Measurements from ENCODE around the gene OSBPL7.

The OSBPL7 gene

GRCh38 chr17:47760409-47761140 lies 61.0 kb downstream of the OSBPL7 start:
- no peak for DNase-seq

GRCh38 chr17:47757386-47757785 lies 64.2 kb downstream of the OSBPL7 start:
- no peak for DNase-seq
